GF-D8 (cell line): Measurements from ENCODE around the gene CD22.

ENCODE experiments used
- DNase-seq: peaks from one replicate; lab custom pipeline; 2025; lab: John Stamatoyannopoulos, UW

CD22 gene

GRCh38 chr19:35388277-35389054 is 59.5 kb downstream of the CD22 start:
- no peak for DNase-seq

GRCh38 chr19:35389192-35389861 is 60.3 kb downstream of the CD22 start:
- DNase-seq: no peak

- DNase-seq: no peak
These were observed 64.0 kb downstream of the CD22 start for GRCh38 chr19:35392742-35393715.

GRCh38 chr19:35395382-35396199 is 66.6 kb downstream of the CD22 start:
- no peak for DNase-seq

GRCh38 chr19:35396240-35396885 is 67.4 kb downstream of the CD22 start:
- DNase-seq: no peak
